NB4 (cell line): ENCODE results near the gene GLRX.

Experiments used
- DNase-seq: peaks from one replicate; pipeline ENCODE4 v3.0.0; 2010; ENCODE audit warnings: low read depth
- H3K4me3 ChIP-seq: one replicate; pipeline ENCODE4 v1.5.1; 2011; ENCODE audit warnings: mild to moderate bottlenecking, low read depth, low read length, moderate library complexity
- CTCF ChIP-seq: IDR thresholded peaks from one replicate; pipeline ENCODE4 v1.5.1; 2012; ENCODE audit warnings: low read depth, low read length
- MAX ChIP-seq: IDR thresholded peaks from 2 replicates; pipeline ENCODE4 v1.6.1; 2011; ENCODE audit warnings: low read depth, low read length
- MYC ChIP-seq: IDR thresholded peaks from 2 replicates; pipeline ENCODE4 v1.6.1; 2011; ENCODE audit warnings: low read depth, low read length
- POLR2A ChIP-seq: IDR thresholded peaks from 2 replicates; pipeline ENCODE4 v1.6.1; 2011; ENCODE audit warnings: mild to moderate bottlenecking; ENCODE audit not compliant: insufficient read length; ENCODE audit errors: extremely low read depth

The GLRX gene

GRCh38 chr5:95797301-95797700, 25.2 kb downstream of the GLRX start:
- TF ChIP-seq CTCF = no peak
- no peak for TF ChIP-seq MYC
- TF ChIP-seq POLR2A = no peak
- no peak for TF ChIP-seq MAX
- no peak for DNase-seq
- H3K4me3 ChIP-seq = no peak overlapping the region

GRCh38 chr5:95794070-95794516, 28.4 kb downstream of the GLRX start:
- no peak for DNase-seq
- no peak overlapping the region for H3K4me3 ChIP-seq
- TF ChIP-seq CTCF (no peak), MYC (no peak), POLR2A (no peak), MAX (no peak)

DNA sequence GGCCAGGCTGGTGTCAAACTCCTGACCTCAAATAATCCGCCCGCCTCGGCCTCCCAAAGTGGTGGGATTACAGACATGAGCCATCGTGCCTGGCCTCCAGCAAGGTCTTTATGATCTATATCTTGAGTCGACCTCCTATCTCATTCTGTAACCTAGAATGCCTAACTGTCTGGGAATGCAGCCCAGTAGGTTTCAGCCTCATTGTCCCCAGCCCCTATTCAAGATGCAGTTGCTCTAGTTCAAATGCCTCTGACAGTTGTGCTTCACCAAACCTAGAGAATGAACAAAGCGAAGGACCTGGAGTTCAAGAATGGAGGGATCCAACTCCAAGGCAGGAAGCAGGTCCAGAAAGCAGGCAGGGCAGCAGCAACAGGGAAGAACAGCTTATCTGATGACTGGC, 30.8 kb downstream of the GLRX start:
- no peak for TF ChIP-seq MYC
- TF ChIP-seq CTCF = no peak
- TF ChIP-seq MAX = no peak
- TF ChIP-seq POLR2A = no peak
- H3K4me3 ChIP-seq = no peak overlapping the region
- DNase-seq = no peak

DNA sequence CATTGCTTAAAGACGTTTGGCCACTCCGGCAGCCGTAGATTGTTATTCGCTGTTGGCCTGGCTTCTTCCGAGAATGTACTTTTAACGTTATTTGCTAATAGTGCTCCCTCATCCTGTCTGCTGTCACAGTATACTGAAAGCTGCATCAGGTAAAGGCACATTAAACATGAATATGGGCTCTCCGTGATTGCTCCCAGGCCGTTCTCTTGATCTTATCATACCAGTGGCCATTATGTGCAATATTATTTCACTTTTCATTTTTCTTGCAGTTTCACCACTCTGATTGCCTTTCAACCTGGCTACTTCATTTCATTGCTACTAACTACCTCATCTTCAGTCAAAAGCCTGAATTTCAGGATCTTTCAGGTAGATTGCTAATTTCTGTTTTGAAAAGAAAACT, 34.0 kb downstream of the GLRX start:
- no peak overlapping the region for H3K4me3 ChIP-seq
- TF ChIP-seq CTCF = no peak
- DNase-seq = no peak

DNA sequence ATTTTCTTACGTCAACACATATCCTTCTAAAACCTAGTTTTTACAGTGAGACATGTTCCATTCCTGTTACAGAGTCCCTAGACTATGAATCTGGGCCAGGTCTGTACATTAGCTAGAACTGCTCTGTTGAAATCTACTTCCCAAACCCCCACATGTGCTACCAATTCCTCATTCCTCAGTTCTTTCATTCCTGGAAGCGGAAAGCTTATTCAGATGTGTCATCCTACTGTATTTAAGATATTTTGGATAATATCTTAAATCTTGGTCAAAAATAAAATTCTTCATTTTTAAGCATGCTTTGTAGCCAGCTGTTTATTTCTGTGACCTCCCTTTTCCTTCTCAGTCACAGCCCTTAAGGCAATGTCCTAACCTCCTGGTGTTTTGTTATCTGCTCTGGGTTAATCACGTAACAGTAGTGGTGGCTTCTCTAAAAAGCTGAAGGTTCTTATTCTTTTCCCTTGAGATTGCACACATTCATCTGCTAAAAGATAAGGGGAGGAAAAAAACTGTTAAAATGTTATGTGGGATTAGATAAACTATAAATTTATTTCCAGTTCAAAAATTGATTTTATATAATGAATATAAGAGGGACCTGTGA, 35.6 kb downstream of the GLRX start:
- TF ChIP-seq MYC (no peak), CTCF (no peak)
- H3K4me3 ChIP-seq = no peak overlapping the region
- DNase-seq = no peak

DNA sequence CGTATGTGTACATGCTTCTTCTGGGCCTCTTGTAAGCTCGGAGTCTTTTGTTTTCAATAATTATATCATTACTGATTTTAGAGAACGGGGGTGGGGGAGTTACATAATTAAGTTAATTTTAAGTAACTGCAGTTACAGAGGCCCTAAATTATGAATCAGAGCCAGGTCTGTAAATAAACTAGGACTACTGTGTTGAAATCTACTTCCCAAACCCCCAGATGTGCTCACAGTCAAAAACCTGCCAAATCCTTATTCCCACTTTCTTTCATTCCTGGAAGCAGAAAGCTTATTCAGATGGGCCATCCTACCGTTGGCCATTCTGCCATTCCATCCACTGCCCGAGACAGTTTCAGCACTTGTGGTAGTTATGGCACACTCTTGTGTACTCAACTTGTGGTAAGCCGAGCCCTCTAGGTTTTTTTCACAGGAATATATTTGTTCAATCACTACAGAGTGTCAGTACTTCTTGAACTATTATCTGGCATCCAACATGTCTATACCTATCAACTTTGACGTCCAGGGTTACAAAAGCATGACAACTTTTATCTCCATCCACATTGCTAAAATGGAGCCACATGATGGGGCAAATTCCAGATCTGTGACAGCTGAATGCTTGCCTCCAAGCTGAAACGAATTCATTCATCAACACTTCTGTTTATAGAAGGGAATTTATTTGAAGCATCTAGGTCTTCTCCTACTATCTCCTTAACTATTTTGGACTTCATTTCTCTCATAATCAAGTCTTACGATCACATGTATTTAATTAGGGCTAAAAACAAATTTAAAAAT, 37.8 kb downstream of the GLRX start:
- no peak overlapping the region for H3K4me3 ChIP-seq
- TF ChIP-seq MAX (no peak), MYC (no peak), POLR2A (no peak), CTCF (no peak)
- DNase-seq = no peak
